ENCODE results near the gene ARCN1.

Gene ARCN1

DNA sequence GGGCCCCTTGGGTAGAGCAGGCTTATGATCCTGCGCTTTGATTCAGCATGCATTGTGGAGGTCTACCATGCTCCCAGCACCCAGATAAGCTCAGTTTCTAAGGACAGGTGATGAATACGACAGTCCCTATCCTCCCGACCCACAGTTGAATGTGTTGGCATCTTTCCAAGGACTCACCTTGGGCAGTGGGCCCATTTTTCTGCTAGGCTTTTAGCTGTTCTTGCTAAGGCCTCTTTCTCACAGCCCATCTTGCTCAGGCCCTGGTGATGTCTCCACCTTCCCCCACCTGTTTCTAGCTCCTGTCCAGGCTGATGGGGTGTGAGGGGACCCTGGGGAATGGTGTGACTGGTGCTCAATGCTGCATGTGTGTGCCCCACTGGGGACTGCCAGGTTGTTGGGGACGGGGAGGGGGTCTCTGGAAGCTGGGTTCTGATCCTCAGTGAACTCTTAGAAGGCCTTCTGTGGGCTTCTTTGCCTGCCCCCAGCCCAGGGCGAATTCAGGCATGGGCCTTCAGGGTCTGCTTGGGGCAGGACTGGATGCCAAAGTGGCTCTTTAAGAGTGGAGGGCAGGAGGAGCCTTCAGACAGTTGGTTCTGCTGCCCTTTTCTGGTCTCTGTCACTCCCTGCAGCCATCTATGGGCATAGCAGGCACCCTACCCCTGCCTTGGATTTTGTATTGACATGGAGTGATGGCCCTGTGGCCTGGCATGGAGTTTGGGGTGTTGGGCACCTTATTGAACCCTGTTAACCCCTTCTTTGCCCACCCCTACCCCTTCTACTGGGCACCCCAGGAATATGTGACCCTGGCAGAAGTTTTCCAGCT lies 68.3 kb downstream of the ARCN1 start:
- DNase-seq, result no peak

- DNase-seq, result peak; percentile 78
Observed at GRCh38 chr11:118641397-118642019, 69.3 kb downstream of the ARCN1 start.

DNA sequence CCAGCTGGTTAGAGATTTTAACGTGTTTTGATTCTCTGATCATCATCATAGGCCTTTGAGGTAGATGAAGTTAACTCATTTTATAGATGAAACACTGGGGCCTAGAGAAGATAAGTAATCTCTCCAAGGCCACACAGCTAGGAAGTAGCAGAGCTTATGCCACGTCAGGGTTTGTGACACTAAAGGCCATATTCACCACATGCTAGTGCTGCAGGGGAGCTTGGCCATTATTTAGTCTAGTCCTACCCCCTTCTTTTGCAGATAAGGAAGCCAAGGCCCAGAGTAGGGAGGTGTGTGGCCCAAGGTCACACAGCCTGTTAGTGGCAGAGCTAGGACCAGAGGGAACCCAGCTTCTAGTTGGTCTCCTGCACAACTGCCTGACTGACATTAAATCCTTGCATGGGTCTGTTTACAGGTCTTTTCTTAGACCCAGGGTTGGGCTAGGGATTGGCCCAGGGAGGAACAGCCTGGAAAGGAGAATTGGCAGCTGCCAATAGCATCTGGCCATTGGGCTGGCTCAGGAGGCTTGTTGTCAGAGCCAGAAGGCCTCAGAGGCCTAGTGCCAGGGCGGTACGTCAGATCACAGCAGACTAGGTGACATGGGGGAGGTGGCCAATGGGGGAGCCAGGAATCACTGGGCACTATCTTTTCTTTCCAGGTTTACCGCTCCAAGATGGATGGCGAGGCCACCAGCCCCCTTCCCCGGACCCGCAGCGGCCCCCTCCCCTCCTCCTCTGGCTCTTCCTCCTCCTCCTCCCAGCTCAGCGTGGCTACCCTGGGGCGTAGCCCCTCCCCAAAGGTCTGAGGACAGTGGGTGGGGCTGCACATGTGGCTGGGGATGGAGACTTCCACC lies 71.2 kb downstream of the ARCN1 start:
- no peak for DNase-seq

GRCh38 chr11:118643995-118644345 lies 71.8 kb downstream of the ARCN1 start:
- no peak for DNase-seq

DNA sequence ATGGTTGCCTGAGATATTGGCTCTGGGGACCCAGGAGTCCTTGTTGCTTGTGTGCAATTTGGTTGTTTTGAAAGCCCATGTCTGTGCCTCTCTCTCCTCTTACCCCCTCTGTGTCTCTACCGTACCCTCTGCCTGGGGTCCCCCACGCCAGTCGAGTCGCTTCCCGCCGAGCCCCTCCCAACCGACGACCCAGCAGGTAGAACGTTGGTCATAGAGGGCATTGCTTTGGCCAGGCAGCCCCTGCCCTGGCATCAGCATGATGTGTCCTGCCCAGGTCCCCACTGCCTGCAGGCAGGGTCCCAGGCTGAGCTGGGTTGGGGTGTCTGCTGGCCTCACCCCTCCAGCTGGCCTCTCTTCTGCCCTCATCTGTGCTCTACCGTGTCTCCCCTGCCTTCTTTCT lies 72.3 kb downstream of the ARCN1 start:
- no peak for DNase-seq

DNA sequence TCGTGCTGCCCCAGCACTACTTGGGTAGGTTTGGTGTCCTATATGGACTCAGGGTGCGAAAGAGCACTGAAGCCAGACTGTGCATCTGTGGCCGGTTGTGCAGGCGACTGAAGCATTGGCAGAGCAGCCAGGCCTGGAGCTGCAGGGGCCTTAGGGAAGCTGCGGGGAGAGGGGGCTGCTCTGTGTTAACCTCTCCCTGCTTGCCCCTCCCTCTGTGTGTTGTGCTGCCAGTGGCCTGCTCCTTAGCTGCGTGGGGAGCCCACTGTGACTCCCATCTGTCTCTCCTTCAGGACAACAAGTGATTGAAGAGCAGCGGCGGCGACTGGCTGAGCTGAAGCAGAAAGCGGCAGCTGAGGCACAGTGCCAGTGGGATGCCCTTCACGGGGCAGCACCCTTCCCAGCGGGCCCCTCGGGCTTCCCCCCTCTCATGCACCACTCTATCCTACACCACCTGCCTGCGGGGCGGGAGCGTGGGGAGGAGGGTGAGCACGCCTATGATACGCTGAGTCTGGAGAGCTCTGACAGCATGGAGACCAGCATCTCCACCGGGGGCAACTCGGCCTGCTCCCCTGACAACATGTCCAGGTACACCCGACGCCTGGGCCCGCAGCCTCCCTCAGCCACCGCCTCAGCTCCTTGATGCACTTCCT lies 73.0 kb downstream of the ARCN1 start:
- no peak for DNase-seq

DNA sequence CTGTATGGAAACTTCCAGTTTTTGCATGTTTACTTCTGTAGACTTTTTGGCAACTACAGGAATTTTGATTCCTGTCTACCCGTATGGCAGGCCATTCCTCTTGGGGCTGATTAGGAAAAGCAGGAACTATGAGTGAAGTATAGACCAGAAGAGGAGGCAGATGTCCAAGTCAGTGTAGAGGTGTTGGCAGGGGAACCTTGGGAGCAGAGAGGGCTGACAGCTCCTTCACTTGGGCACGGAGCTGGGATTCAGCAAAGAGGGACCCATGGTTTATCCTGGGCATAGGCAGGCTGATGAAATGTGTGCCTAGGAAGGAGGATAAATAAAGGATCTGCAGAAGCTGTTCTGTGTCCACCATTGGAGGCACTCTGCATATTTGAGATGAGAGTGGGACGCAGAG lies 74.2 kb downstream of the ARCN1 start:
- no peak for DNase-seq

DNA sequence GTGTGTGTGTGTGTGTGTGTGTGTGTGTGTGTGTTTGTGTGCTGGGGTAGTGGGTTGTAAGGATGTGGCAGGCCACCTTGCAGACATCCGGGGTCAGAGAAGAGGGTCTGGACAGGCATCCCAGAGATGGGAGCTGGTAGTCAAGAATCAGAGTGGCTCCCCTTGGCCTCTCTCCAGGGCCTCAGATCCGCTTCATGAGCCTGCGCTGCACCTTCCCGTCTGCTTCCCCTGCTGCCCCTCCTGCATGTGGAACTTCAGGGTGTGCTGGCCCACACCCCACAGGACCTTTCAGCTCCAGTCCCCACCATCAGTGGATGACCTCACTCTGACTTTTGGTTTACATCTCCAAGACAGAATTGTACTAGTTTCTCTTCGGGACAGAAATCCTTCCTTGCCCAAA lies 76.1 kb downstream of the ARCN1 start:
- no peak for DNase-seq

DNA sequence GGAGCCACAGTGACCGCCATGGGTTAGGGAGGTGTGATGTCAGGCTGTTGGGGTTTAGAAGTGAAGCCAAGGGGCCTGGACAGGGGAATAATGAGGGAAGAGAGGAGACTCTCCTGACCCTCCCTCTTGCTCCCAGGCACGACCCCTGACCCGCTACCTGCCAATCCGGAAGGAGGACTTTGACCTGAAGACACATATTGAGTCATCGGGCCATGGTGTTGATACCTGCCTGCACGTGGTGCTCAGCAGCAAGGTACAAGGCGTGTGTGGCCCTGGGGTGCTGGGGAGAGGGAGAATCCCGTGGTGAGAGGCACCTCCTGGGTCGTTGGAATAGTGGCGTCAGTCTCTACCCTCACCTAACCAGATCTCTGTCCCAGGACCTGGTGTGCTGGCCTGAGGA lies 77.7 kb downstream of the ARCN1 start:
- DNase-seq, result no peak

- no peak for DNase-seq
Observed at GRCh38 chr11:118650366-118650765, 78.2 kb downstream of the ARCN1 start.

- DNase-seq, result no peak
Observed at GRCh38 chr11:118651820-118652219, 79.6 kb downstream of the ARCN1 start.

Data from NCI-H1092 treated with DMSO at 0.1 percent for 48 hours (cell line).